Activated naive CD8-positive, alpha-beta T cell treated with anti-CD3 and anti-CD28 coated beads for 36 hours (primary cell): ENCODE results near the gene KDM2A. TPM values are rescaled to one million over a fixed set of nuclear protein-coding genes. Genes with fewer than 3 reads are reported as not detected.
"Not testable (repeated sequence)": the region's sequence is repeated elsewhere in the genome, so short reads cannot be mapped to it uniquely, and the experiment has no call there.

Source experiments
- DNase-seq: peaks from one replicate; pipeline ENCODE4 v3.0.0; 2021
- H3K27ac Mint-ChIP-seq: one replicate; pipeline ENCODE4 v1.8.0; 2022; ENCODE audit warnings: mild to moderate bottlenecking, moderate library complexity, mixed read lengths
- H3K27me3 Mint-ChIP-seq: one replicate; pipeline ENCODE4 v1.8.0; 2022; ENCODE audit warnings: mild to moderate bottlenecking, mixed read lengths
- H3K36me3 Mint-ChIP-seq: one replicate; pipeline ENCODE4 v1.8.0; 2021; ENCODE audit warnings: mild to moderate bottlenecking, mixed read lengths
- H3K4me1 Mint-ChIP-seq: one replicate; pipeline ENCODE4 v1.8.0; 2021; ENCODE audit warnings: mixed read lengths
- H3K4me3 Mint-ChIP-seq: one replicate; pipeline ENCODE4 v1.8.0; 2022; ENCODE audit warnings: mild to moderate bottlenecking, moderate library complexity, mixed read lengths
- H3K9me3 Mint-ChIP-seq: one replicate; pipeline ENCODE4 v1.8.0; 2022; ENCODE audit warnings: mixed read lengths
- total RNA-seq, 2 experiments: library from RNA; stranded (reverse); gene quantifications; one replicate each; pipeline ENCODE4 v1.2.3, GENCODE V29; 2021

Gene KDM2A
- total RNA-seq, 2 experiments from 2014 or later, result 77.4 to 80.9 TPM

DNA sequence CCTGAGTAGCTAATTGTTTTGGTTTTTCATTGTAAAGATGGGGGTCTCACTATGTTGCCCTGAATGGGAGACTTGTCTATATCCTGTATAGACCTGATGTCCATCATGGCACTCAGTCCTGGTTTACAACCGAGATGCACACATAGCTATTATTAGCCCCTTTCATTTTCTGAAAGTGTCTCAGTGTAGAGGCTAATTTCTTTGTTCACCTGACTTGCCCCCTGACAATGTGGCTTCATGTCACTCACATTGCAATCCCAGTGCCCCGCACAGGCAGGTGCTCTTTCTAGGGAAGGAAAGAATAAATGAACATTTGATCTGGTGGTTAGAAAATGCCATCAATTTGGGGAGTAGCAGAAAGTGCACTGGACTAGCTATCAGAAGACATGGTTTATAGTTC is 13.1 kb upstream of the KDM2A start:
- no peak for DNase-seq
- Mint-ChIP-seq H3K36me3 (no peaks in the 10 kb centered on the region), H3K27me3 (no peaks in the 10 kb centered on the region), H3K4me3 (no peak overlapping the region), H3K4me1 (peaks cover 15% of the 10 kb centered on the region), H3K9me3 (peaks cover 2% of the 10 kb centered on the region), H3K27ac (peak overlapping the region; percentile 38)

DNA sequence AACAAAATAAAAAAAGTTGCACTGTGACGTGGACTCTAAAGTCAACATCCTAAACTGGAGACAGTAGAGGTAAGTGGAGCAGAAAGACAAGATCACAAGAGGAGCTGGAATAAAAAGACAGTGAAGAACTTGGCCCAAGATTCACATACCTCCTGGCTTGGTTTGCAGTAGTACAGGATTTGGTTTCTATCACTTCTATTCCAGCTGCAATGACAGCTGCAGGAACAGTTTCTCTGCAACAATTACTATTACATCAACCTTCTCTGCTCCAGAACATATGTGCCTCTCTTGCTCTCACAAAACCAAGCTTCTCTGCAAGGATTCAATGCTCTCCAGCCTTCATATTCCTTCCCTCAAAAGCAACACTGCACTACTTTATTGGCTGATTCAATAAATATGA is 7.8 kb upstream of the KDM2A start:
- DNase-seq, result no peak
- Mint-ChIP-seq H3K36me3 (no peaks in the 10 kb centered on the region), H3K27me3 (no peaks in the 10 kb centered on the region), H3K4me1 (peaks cover 12% of the 10 kb centered on the region), H3K9me3 (no peaks in the 10 kb centered on the region), H3K4me3 (no peak overlapping the region), H3K27ac (no peak overlapping the region)

- DNase-seq, result no peak
- peak overlapping the region; percentile 65 for H3K27ac Mint-ChIP-seq
Measured at GRCh38 chr11:67113231-67113721, 5.8 kb upstream of the KDM2A start.

GRCh38 chr11:67114275-67114896 is 4.7 kb upstream of the KDM2A start:
- Mint-ChIP-seq H3K36me3 (no peaks in the 10 kb centered on the region), H3K27ac (no peak overlapping the region), H3K4me1 (peaks cover 18% of the 10 kb centered on the region), H3K27me3 (no peaks in the 10 kb centered on the region), H3K4me3 (no peak overlapping the region), H3K9me3 (no peaks in the 10 kb centered on the region)
- DNase-seq, result no peak

More at GRCh38 chr11:67113231-67113721, 5.8 kb upstream of the KDM2A start:
- H3K36me3 Mint-ChIP-seq, result no peaks in the 10 kb centered on the region
- no peaks in the 10 kb centered on the region for H3K27me3 Mint-ChIP-seq
- peaks cover 18% of the 10 kb centered on the region for H3K4me1 Mint-ChIP-seq
- no peaks in the 10 kb centered on the region for H3K9me3 Mint-ChIP-seq
- no peak overlapping the region for H3K4me3 Mint-ChIP-seq

- no peak for DNase-seq
- Mint-ChIP-seq H3K27ac (no peak overlapping the region), H3K9me3 (no peaks in the 10 kb centered on the region), H3K27me3 (no peaks in the 10 kb centered on the region), H3K4me3 (no peak overlapping the region), H3K4me1 (peaks cover 24% of the 10 kb centered on the region), H3K36me3 (peaks cover 19% of the 10 kb centered on the region)
Measured at GRCh38 chr11:67116758-67117105, 2.3 kb upstream of the KDM2A start.

DNA sequence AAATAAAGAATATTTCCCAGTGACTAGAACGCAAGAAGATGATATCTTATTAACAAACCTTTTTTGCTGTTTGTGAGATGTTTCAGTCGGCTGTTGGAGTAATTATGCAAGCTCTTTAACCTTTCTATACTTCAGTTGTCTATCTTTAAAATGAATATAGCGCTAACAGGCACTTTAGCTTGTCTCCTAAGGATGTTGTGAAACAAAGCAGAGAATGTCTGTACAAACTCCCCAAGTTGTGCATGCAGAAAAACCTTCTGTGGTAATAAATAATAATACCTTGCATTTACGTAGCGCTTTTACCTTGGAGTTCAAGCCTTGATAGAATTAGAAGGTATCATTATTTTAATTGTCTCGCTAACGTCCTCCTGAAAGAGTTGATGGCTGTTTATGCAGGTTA is 1.9 kb upstream of the KDM2A start:
- H3K27ac Mint-ChIP-seq, result peak overlapping the region; percentile 62
- H3K4me3 Mint-ChIP-seq, result peak overlapping the region; percentile 72

DNA sequence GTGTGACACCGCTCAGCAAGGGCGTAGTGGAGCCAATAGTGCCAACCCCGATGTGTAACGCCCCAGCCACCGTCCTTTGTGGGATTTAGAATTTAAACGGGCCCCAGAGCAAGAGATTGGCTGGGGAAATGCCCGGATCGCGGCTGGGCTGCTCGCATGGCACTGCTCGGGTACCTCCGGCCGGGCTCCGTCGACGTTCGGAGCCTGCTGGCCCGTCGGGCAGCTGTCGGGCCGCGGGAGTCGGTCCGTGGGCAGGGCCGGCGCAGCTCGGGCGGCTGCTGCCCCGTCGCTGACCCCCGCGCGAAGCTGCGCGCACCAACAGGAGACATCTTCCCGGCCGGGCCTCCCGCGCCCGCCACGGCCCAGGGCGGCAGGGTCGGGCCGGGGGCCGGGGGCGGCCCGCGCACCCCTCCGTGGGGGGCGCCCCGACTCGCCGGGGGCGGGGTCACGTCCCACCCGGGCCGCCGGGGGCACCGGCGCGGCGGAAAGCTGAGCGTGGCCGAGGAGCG is 1.3 kb upstream of the KDM2A start:
- Mint-ChIP-seq H3K36me3 (peaks cover 19% of the 10 kb centered on the region), H3K27ac (peak overlapping the region; percentile 62), H3K27me3 (no peaks in the 10 kb centered on the region), H3K4me3 (peak overlapping the region; percentile 72), H3K9me3 (no peaks in the 10 kb centered on the region), H3K4me1 (peaks cover 27% of the 10 kb centered on the region)
- peak; percentile 64 for DNase-seq

More for the DNA sequence above, 1.9 kb upstream of the KDM2A start:
- H3K27me3 Mint-ChIP-seq, result no peaks in the 10 kb centered on the region
- H3K36me3 Mint-ChIP-seq, result peaks cover 19% of the 10 kb centered on the region
- DNase-seq, result no peak
- peaks cover 27% of the 10 kb centered on the region for H3K4me1 Mint-ChIP-seq
- no peaks in the 10 kb centered on the region for H3K9me3 Mint-ChIP-seq

GRCh38 chr11:67118181-67118766 is 789 bp upstream of the KDM2A start:
- Mint-ChIP-seq H3K9me3 (no peaks in the 10 kb centered on the region), H3K4me1 (peaks cover 23% of the 10 kb centered on the region), H3K27ac (peak overlapping the region; percentile 80), H3K4me3 (peak overlapping the region; percentile 73), H3K36me3 (peaks cover 19% of the 10 kb centered on the region), H3K27me3 (no peaks in the 10 kb centered on the region)
- peak; percentile 66 for DNase-seq

DNA sequence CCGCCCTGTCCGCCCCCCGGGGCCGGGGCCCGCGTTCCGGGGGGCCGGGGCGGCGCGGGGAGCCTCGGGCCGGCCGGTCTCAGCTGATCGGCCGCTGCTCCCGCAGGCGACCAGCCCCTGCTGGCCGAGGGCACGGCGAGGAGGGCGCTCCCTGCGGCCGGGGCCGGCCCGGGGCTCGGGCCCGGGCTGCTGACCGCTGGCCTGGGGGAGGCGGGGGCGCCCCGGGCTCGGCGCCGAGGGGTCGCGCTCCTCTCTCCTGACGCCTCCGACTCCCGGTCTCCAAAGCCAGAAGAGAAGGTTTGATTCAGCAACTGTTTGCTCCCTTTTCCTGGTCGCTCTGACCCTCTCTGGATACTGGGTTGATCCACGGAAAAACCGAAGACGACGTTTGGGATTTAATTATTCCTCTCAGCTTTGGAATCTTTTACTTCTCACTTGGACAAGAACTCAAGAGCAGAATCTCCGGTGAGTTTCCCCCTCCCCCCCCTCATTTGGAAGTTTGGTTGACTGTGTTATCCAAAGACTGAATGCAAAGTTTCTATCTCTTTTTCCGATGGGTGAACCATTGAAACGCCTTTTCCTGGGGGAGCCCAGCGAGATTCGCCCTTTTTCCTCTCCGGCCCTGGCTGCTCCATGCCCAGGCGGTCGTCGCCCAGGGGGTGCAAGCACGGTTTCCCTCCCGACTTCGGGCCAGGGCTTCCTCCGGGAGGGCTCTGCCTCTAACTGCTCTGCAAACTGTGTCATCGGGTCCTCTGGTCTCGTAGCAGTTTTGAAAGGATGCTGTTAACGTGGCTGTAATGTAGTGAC is 725 bp downstream of the KDM2A start:
- Mint-ChIP-seq H3K4me1 (peaks cover 20% of the 10 kb centered on the region), H3K36me3 (peaks cover 25% of the 10 kb centered on the region), H3K27me3 (no peaks in the 10 kb centered on the region), H3K9me3 (no peaks in the 10 kb centered on the region), H3K27ac (peak overlapping the region; percentile 92), H3K4me3 (peak overlapping the region; percentile 98)
- peak; percentile 32 for DNase-seq

- H3K27ac Mint-ChIP-seq, result peak overlapping the region; percentile 92
- no peak for DNase-seq
- H3K4me1 Mint-ChIP-seq, result peaks cover 20% of the 10 kb centered on the region
- H3K27me3 Mint-ChIP-seq, result no peaks in the 10 kb centered on the region
- H3K9me3 Mint-ChIP-seq, result no peaks in the 10 kb centered on the region
- peak overlapping the region; percentile 98 for H3K4me3 Mint-ChIP-seq
- peaks cover 30% of the 10 kb centered on the region for H3K36me3 Mint-ChIP-seq
Measured at GRCh38 chr11:67120456-67120855, 1.4 kb downstream of the KDM2A start.

DNA sequence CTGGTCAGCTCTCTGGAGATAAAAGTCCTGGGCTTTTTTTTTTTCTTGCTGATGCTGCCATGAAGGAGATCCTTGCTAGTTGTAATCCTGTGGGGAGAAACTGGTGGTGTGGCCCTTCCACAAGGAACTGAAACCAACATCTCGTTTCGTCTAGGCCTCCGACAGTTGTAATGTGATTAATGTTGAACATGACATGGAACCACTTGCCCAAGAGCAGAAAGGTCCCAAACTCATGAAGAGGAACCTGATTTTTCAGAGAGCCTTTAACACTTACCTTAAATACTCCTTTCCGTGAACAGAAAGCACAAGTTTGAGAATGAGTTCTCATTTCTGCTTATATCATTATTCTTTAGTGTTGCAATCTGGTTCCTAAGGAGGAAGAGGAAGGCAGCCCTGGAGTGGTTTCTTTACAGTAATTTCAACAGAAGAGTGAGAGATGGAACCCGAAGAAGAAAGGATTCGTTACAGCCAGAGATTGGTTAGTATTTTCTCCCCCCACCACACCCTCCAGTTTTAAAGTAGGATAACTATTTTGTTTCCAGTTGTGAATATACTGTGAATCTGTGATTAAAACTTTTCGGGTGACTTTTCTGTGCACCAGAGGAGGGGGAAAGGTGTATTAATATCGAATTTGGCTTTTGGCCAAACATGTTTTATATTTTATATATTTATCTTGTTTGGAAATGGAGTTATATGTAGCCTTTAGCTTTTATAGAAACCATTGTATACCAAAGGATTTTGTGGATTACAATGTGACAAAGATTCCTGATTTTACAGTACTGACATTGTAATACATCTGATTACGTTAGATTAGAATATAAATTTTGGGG is 2.0 kb downstream of the KDM2A start:
- peak overlapping the region; percentile 92 for H3K27ac Mint-ChIP-seq
- H3K27me3 Mint-ChIP-seq, result no peaks in the 10 kb centered on the region
- no peak for DNase-seq
- peak overlapping the region; percentile 98 for H3K4me3 Mint-ChIP-seq
- peaks cover 30% of the 10 kb centered on the region for H3K36me3 Mint-ChIP-seq
- H3K4me1 Mint-ChIP-seq, result peaks cover 17% of the 10 kb centered on the region
- no peaks in the 10 kb centered on the region for H3K9me3 Mint-ChIP-seq

GRCh38 chr11:67123801-67124200 is 4.7 kb downstream of the KDM2A start:
- H3K9me3 Mint-ChIP-seq, H3K4me3 Mint-ChIP-seq, H3K27ac Mint-ChIP-seq, H3K27me3 Mint-ChIP-seq, DNase-seq: not testable (repeated sequence)
- Mint-ChIP-seq H3K36me3 (peaks cover 32% of the 10 kb centered on the region), H3K4me1 (peaks cover 12% of the 10 kb centered on the region)

GRCh38 chr11:67126243-67126642 is 7.2 kb downstream of the KDM2A start:
- H3K27me3 Mint-ChIP-seq, H3K9me3 Mint-ChIP-seq, DNase-seq, H3K27ac Mint-ChIP-seq, H3K4me3 Mint-ChIP-seq: not testable (repeated sequence)
- Mint-ChIP-seq H3K4me1 (peaks cover 16% of the 10 kb centered on the region), H3K36me3 (peaks cover 25% of the 10 kb centered on the region)

DNA sequence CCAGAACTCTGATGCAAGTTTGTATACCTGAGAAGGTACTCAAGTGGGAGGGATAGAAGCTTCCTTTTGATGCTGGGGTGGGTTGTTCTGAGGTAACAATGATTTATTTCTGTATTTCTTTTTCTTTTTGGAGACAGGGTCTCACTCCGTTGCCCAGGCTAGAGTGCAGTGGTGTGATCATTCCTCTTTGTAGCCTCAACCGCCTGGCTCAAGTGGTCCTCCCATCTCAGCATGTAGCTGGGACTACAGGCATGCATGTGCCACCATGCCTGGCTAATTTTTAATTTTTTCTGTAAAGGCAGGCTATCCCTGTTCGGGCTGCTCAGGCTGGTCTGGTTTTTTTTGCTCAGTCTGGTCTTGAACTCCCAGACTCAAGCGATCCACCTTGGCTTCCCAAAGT is 7.9 kb downstream of the KDM2A start:
- Mint-ChIP-seq H3K27me3 (no peaks in the 10 kb centered on the region), H3K4me3 (no peak overlapping the region), H3K27ac (no peak overlapping the region), H3K9me3 (no peaks in the 10 kb centered on the region), H3K4me1 (peaks cover 14% of the 10 kb centered on the region), H3K36me3 (peaks cover 22% of the 10 kb centered on the region)
- no peak for DNase-seq
